ENCODE measurements around the gene SLIT2.

The SLIT2 gene

DNA sequence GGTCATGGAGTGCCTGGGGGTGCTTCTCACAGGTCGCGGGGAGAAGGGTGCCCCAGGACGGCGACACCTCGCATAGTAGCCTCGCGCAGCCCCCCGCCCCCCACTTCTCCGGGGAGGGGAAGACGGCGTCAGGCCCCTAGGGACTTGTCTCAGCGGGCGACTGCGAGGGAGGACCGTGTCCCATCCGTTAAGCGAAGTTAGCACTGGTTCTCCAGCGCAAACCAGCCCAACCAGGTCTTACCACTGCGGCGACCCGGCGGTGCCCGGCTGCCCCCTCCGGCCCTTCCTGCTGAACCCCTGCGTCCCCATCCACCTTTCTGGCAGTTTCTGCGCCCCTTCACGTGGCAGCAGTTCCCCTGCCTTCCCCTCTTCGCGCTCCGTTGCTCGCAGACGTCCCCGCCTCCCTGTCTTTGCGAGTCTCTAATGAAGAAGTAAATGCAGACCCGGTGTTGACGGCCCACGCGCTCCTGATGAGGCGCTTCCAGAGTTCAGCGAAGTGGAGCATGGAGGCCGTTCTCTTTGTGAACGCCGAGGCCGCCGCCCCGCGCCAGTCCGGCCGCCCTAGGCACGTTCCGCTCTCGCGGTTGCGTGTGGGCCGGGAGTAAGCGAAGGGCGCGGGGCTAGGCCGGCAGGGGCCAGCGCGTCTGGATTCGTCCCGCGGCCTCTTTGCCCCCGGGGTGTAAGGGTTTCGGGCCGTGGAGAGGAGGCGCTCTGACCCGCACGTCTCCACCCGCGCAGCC is 3.0 kb downstream of the SLIT2 start:
- Mint-ChIP-seq H3K9me3 (peaks cover 2% of the 10 kb centered on the region), H3K36me3 (no peaks in the 10 kb centered on the region), H3K4me3 (no peak overlapping the region), H3K27me3 (peaks cover 57% of the 10 kb centered on the region), H3K4me1 (peaks cover 6% of the 10 kb centered on the region), H3K27ac (no peak overlapping the region)
- DNase-seq = no peak
- CTCF ChIA-PET = interaction anchor here (0.9 kb wide), 1 partner anchor 9 kb away, joined by 3 read pairs; no protein-coding TSS in a partner anchor

DNA sequence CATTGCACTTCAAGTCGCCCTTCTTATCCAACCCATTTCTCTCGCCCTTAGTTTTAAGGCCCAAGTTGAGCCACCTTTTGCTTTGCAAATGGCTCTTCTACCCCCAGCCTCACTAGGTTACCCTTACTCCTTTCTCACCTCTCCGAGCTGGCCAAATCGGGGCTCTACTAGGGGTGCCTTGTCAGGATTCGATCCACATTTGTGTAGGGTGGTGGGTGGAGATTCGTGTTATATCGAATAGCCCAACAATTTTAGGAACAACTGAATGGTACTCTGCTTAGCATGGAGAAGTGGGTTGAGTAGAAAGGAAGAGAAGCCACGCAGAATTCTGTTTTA is 3.5 kb downstream of the SLIT2 start:
- no peak for DNase-seq
- Mint-ChIP-seq H3K36me3 (no peaks in the 10 kb centered on the region), H3K4me1 (peaks cover 6% of the 10 kb centered on the region), H3K27ac (no peak overlapping the region), H3K9me3 (peaks cover 2% of the 10 kb centered on the region), H3K27me3 (peaks cover 57% of the 10 kb centered on the region), H3K4me3 (no peak overlapping the region)
- CTCF ChIA-PET = interaction anchor here (0.9 kb wide), 1 partner anchor 10 kb away, joined by 3 read pairs; no protein-coding TSS in a partner anchor

- H3K36me3 Mint-ChIP-seq = no peaks in the 10 kb centered on the region
- CTCF ChIA-PET = interaction anchor here (0.9 kb wide), 1 partner anchor 10 kb away, joined by 3 read pairs; no protein-coding TSS in a partner anchor
- no peak overlapping the region for H3K4me3 Mint-ChIP-seq
- DNase-seq = no peak
- H3K9me3 Mint-ChIP-seq = peaks cover 2% of the 10 kb centered on the region
- peaks cover 54% of the 10 kb centered on the region for H3K27me3 Mint-ChIP-seq
- H3K4me1 Mint-ChIP-seq = peaks cover 6% of the 10 kb centered on the region
- H3K27ac Mint-ChIP-seq = no peak overlapping the region
These were observed 4.1 kb downstream of the SLIT2 start for GRCh38 chr4:20255823-20256222.

DNA sequence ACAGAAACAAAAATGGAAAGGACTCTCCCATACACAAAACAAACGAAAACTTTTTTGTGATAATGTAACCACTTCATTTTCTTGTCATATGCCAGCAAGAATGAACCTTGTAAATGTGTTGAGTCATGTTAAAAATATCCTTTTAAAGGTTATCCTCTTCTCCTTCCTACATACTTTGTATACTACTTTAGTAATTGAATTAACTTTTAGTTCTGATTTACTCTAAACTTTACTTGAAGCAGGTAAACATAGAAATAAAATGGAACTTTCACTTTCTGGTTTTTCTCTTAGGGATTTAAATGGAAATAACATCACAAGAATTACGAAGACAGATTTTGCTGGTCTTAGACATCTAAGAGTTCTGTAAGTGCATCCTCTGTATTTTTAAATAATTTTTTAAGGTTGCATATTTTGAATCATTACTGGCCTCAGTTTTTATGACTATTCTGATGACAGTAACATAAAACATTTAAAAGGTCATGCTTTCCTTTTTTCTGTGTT is 4.7 kb downstream of the SLIT2 start:
- Mint-ChIP-seq H3K4me1 (peaks cover 3% of the 10 kb centered on the region), H3K36me3 (no peaks in the 10 kb centered on the region), H3K4me3 (no peak overlapping the region), H3K9me3 (peaks cover 2% of the 10 kb centered on the region), H3K27me3 (peaks cover 49% of the 10 kb centered on the region), H3K27ac (no peak overlapping the region)
- no peak for DNase-seq
- CTCF ChIA-PET = interaction anchor here (2.1 kb wide), 1 partner anchor 9 kb away, joined by 4 read pairs; no protein-coding TSS in a partner anchor

- CTCF ChIA-PET = interaction anchor here (2.7 kb wide), 1 partner anchor 11 kb away, joined by 10 read pairs; no protein-coding TSS in a partner anchor
- no peak overlapping the region for H3K4me3 Mint-ChIP-seq
- H3K27me3 Mint-ChIP-seq = peaks cover 16% of the 10 kb centered on the region
- DNase-seq = no peak
- no peaks in the 10 kb centered on the region for H3K36me3 Mint-ChIP-seq
- peaks cover 2% of the 10 kb centered on the region for H3K9me3 Mint-ChIP-seq
- H3K27ac Mint-ChIP-seq = no peak overlapping the region
- H3K4me1 Mint-ChIP-seq = no peaks in the 10 kb centered on the region
These were observed 8.0 kb downstream of the SLIT2 start for GRCh38 chr4:20259707-20260106.

DNA sequence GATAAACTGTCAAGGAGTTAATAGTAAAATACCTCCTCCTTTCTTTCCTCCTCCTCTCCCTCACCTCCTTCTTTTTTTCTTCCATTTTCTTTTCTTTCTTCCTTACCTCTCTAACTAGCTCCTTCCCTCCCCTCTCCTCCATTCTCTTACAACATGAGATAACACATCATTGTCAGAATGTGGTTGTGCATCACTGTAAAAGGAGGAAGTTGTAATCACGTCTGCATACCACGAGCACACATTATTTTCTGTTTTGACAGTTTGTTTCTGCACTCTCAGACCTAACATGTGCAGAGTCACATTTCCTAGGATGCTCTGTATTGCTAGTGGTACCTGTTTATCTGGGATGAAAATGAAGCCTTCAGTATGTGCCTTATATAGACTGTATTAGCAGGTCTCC is 9.1 kb downstream of the SLIT2 start:
- Mint-ChIP-seq H3K9me3 (no peaks in the 10 kb centered on the region), H3K36me3 (no peaks in the 10 kb centered on the region), H3K27me3 (peaks cover 5% of the 10 kb centered on the region), H3K27ac (no peak overlapping the region), H3K4me3 (no peak overlapping the region), H3K4me1 (no peaks in the 10 kb centered on the region)
- CTCF ChIA-PET = interaction anchor here (0.6 to 2.7 kb wide), 2 partner anchors 13 to 1323 kb away, joined by 3 to 10 read pairs; no protein-coding TSS in a partner anchor
- DNase-seq = no peak

GRCh38 chr4:20262221-20262620 is 10.5 kb downstream of the SLIT2 start:
- H3K4me3 Mint-ChIP-seq = no peak overlapping the region
- H3K27me3 Mint-ChIP-seq = peaks cover 4% of the 10 kb centered on the region
- no peaks in the 10 kb centered on the region for H3K4me1 Mint-ChIP-seq
- CTCF ChIA-PET = no interaction called here
- no peak for DNase-seq
- no peaks in the 10 kb centered on the region for H3K9me3 Mint-ChIP-seq
- H3K36me3 Mint-ChIP-seq = no peaks in the 10 kb centered on the region
- no peak overlapping the region for H3K27ac Mint-ChIP-seq

GRCh38 chr4:20264688-20265087 is 13.0 kb downstream of the SLIT2 start:
- H3K36me3 Mint-ChIP-seq = no peaks in the 10 kb centered on the region
- CTCF ChIA-PET = no interaction called here
- no peak for DNase-seq
- peaks cover 4% of the 10 kb centered on the region for H3K27me3 Mint-ChIP-seq
- H3K27ac Mint-ChIP-seq = no peak overlapping the region
- no peak overlapping the region for H3K4me3 Mint-ChIP-seq
- H3K4me1 Mint-ChIP-seq = no peaks in the 10 kb centered on the region
- no peaks in the 10 kb centered on the region for H3K9me3 Mint-ChIP-seq

DNA sequence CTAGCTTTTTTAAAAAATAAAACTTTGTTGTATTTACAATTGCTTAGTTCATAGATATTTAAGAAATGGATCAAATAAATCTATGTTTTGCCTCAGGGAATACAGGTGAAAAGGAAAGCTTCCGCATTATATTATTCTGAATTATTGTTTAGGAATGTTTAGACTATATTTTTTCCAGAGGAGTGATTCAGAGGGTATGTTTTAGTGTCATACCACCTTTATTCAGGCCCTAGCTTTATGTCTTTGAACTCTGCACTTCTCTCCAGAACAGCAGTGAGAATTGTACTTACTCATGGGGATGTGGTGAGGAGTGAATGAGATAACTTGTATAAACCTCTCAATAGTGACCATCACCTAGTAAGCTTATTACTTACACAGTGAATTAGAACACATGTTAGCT is 14.0 kb downstream of the SLIT2 start:
- Mint-ChIP-seq H3K27ac (no peak overlapping the region), H3K4me1 (no peaks in the 10 kb centered on the region), H3K4me3 (no peak overlapping the region), H3K9me3 (no peaks in the 10 kb centered on the region), H3K27me3 (peaks cover 2% of the 10 kb centered on the region), H3K36me3 (no peaks in the 10 kb centered on the region)
- DNase-seq = no peak
- CTCF ChIA-PET = no interaction called here

DNA sequence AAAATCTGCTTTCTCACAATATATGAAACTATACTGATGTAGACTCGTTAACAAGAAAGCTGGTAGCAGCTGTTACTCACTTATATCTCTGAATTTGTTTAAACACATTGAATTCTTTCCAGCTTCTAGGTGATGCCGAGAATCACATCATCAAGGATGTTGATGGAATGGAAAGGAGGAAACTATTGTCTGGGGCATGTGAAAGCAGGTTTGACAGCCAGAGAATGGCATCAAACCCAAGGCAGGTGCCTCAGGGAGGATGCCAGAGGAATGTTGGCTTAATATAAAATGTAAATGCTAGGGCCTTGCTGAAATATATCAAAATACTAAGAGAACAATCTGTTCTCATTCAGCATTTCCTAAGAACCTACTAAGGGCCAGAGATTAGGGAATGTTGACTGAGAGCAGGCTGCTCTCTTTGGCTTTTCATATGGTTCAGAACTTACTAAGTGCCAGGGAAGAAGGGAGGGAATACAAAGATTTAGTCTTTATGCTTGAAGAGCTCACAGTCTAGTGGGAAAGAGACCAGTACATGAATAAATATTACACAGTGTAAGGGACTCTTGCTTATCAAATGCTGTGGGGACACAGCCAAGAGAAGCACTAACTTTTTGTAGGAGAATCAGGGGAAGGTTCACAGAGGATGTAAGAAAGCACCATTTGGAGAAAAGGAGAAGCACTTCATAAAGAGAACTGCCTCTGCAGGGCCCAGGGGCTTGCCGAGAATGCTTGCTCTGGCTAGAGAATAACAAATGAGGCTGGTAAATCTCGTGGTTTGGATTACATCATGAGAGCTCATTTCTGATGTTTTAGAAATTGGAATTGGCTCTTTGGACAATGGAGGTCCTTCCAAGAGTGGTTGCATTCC is 14.7 kb downstream of the SLIT2 start:
- no peak for DNase-seq
- Mint-ChIP-seq H3K4me3 (no peak overlapping the region), H3K27me3 (no peaks in the 10 kb centered on the region), H3K36me3 (no peaks in the 10 kb centered on the region), H3K27ac (no peak overlapping the region), H3K4me1 (no peaks in the 10 kb centered on the region), H3K9me3 (no peaks in the 10 kb centered on the region)
- CTCF ChIA-PET = no interaction called here

GRCh38 chr4:20268028-20268427 is 16.3 kb downstream of the SLIT2 start:
- no peak for DNase-seq
- Mint-ChIP-seq H3K4me3 (no peak overlapping the region), H3K36me3 (no peaks in the 10 kb centered on the region), H3K27ac (no peak overlapping the region), H3K4me1 (no peaks in the 10 kb centered on the region), H3K27me3 (no peaks in the 10 kb centered on the region), H3K9me3 (no peaks in the 10 kb centered on the region)
- CTCF ChIA-PET = no interaction called here

- H3K27ac Mint-ChIP-seq = no peak overlapping the region
- no peaks in the 10 kb centered on the region for H3K4me1 Mint-ChIP-seq
- no peaks in the 10 kb centered on the region for H3K36me3 Mint-ChIP-seq
- H3K4me3 Mint-ChIP-seq = no peak overlapping the region
- DNase-seq = no peak
- H3K27me3 Mint-ChIP-seq = no peaks in the 10 kb centered on the region
- no peaks in the 10 kb centered on the region for H3K9me3 Mint-ChIP-seq
- CTCF ChIA-PET = no interaction called here
These were observed 17.6 kb downstream of the SLIT2 start for GRCh38 chr4:20269320-20269719.

- Mint-ChIP-seq H3K4me1 (no peaks in the 10 kb centered on the region), H3K27me3 (no peaks in the 10 kb centered on the region), H3K4me3 (no peak overlapping the region), H3K9me3 (no peaks in the 10 kb centered on the region), H3K27ac (no peak overlapping the region), H3K36me3 (no peaks in the 10 kb centered on the region)
- DNase-seq = no peak
- CTCF ChIA-PET = no interaction called here
These were observed 20.2 kb downstream of the SLIT2 start for GRCh38 chr4:20271950-20272349.

DNA sequence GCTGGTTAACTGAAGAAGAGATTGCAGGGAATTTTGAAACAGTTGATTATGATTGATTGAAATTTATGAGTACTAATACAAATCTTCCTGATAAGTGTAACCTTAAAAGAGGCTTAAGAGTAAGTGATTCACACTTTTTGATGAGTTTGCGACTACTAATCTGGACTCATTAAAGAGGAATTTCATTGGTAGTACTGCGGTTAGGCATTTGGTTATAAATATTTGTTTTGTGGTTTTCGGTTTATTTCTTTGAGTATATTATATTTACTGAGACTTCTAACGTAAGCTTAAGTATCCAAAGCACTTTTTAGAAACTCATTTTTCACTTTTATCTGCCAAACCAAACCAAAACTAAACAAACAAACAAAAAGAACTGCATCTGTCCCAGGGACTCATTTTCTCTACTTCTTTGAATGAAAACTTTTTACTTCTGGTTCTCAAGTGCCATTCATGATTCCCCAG is 20.7 kb downstream of the SLIT2 start:
- Mint-ChIP-seq H3K27me3 (no peaks in the 10 kb centered on the region), H3K4me1 (no peaks in the 10 kb centered on the region), H3K36me3 (no peaks in the 10 kb centered on the region), H3K27ac (no peak overlapping the region), H3K4me3 (no peak overlapping the region), H3K9me3 (no peaks in the 10 kb centered on the region)
- DNase-seq = no peak
- CTCF ChIA-PET = no interaction called here

Data from activated naive CD4-positive, alpha-beta T cell treated with anti-CD3 and anti-CD28 coated beads, Interleukin-2, amount 10 ng/mL, durations not matched to agents 7 days and 5 days (primary cell).